NOMO-1 treated with DMSO at 0.1 percent for 48 hours (cell line): ENCODE data around the gene OPCML.

Experiments used
- DNase-seq: peaks from one replicate; lab custom pipeline; 2025; ENCODE audit not compliant: unreplicated experiment; lab: John Stamatoyannopoulos, UW

Gene OPCML

GRCh38 chr11:132649277-132649676 is 883.0 kb downstream of the OPCML start:
- DNase-seq = no peak

- no peak for DNase-seq
These were observed 883.5 kb downstream of the OPCML start for GRCh38 chr11:132648851-132649250.

GRCh38 chr11:132646890-132647289 is 885.4 kb downstream of the OPCML start:
- DNase-seq = no peak

- no peak for DNase-seq
These were observed 887.6 kb downstream of the OPCML start for GRCh38 chr11:132644520-132645239.

GRCh38 chr11:132643239-132643638 is 889.1 kb downstream of the OPCML start:
- no peak for DNase-seq

GRCh38 chr11:132640952-132641351 is 891.3 kb downstream of the OPCML start:
- no peak for DNase-seq

GRCh38 chr11:132639986-132640385 is 892.3 kb downstream of the OPCML start:
- DNase-seq = no peak

GRCh38 chr11:132639403-132639802 is 892.9 kb downstream of the OPCML start:
- no peak for DNase-seq

GRCh38 chr11:132638423-132638822 is 893.9 kb downstream of the OPCML start:
- no peak for DNase-seq

GRCh38 chr11:132636523-132636922 is 895.8 kb downstream of the OPCML start:
- DNase-seq = no peak

- no peak for DNase-seq
These were observed 899.6 kb downstream of the OPCML start for GRCh38 chr11:132632641-132633124.

GRCh38 chr11:132631989-132632388 is 900.3 kb downstream of the OPCML start:
- no peak for DNase-seq

- no peak for DNase-seq
These were observed 904.3 kb downstream of the OPCML start for GRCh38 chr11:132627981-132628380.

GRCh38 chr11:132626446-132626845 is 905.9 kb downstream of the OPCML start:
- no peak for DNase-seq

- no peak for DNase-seq
These were observed 908.8 kb downstream of the OPCML start for GRCh38 chr11:132623511-132623910.

GRCh38 chr11:132621976-132622580 is 910.2 kb downstream of the OPCML start:
- no peak for DNase-seq

- DNase-seq = no peak
These were observed 911.9 kb downstream of the OPCML start for GRCh38 chr11:132620423-132620822.

- no peak for DNase-seq
These were observed 921.5 kb downstream of the OPCML start for GRCh38 chr11:132610791-132611190.

- peak; percentile 4 for DNase-seq
These were observed 922.1 kb downstream of the OPCML start for GRCh38 chr11:132610216-132610615.

- DNase-seq = no peak
These were observed 924.7 kb downstream of the OPCML start for GRCh38 chr11:132607575-132607974.

GRCh38 chr11:132605825-132606570 is 926.3 kb downstream of the OPCML start:
- DNase-seq = no peak

- DNase-seq = no peak
These were observed 927.9 kb downstream of the OPCML start for GRCh38 chr11:132604431-132604830.
